Nephron progenitor cell (in vitro differentiated cells): ENCODE data around the gene ACADSB.

Experiments
- DNase-seq: peaks from one replicate; pipeline ENCODE4 v3.0.0; 2021
- H3K27ac Mint-ChIP-seq: 2 replicates; pipeline ENCODE4 v1.8.0; 2021; ENCODE audit warnings: mild to moderate bottlenecking, moderate library complexity, mixed read lengths
- H3K27me3 Mint-ChIP-seq: 2 replicates; pipeline ENCODE4 v1.8.0; 2021; ENCODE audit warnings: mild to moderate bottlenecking, low read depth, mixed read lengths; ENCODE audit not compliant: poor library complexity
- H3K36me3 Mint-ChIP-seq: 2 replicates; pipeline ENCODE4 v1.8.0; 2021; ENCODE audit warnings: low read depth, mixed read lengths
- H3K4me1 Mint-ChIP-seq: 2 replicates; pipeline ENCODE4 v1.8.0; 2021; ENCODE audit warnings: mixed read lengths
- H3K4me3 Mint-ChIP-seq: 2 replicates; pipeline ENCODE4 v1.8.0; 2021; ENCODE audit warnings: mild to moderate bottlenecking, moderate library complexity, mixed read lengths
- H3K9me3 Mint-ChIP-seq: 2 replicates; pipeline ENCODE4 v1.8.0; 2021; ENCODE audit warnings: mild to moderate bottlenecking, moderate library complexity, mixed read lengths
- TF ChIP-seq, protein P1 (sequence below): fragments of 200-600 bp; sonication (generic); IDR thresholded peaks from 2 replicates; pipeline ENCODE4 v1.5.0; 2021; ENCODE audit warnings: antibody characterized with exemption

Gene ACADSB

DNA sequence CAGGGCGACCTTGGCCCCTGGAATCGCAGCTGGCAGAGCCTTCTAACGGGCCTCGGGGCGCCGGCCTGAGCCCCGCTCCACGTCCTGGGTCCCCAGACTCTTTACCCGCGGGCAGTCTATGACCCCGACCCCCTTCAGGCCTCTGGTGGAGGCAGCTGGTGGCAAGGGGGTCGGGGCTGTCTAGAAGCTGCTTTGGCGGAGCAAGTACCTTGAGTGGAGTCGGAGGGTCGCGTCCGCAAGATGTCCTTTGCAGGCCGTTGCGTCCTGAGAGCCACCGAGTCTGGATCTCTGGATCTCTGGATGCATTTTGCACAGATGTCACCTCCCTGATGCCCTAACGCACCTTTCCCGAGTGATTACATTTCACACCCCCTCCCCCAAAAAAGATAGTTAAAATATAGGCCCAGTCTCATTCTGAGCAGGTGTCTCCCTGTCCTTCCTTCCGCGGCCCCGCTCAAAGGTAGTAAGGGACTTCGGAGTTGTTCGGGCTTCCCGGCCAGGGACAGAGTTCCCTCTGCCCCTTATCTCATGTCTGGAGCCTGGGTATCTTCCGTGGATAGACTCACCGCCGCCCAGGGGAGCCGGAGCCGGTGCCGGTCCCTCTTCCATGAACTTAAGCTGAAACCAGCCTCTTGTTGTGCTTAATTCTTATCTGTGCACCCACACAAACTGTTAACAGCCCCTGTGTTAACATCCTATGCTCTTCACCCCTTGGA lies 457 bp downstream of the ACADSB start:
- DNase-seq, result peak; percentile 30
- H3K27me3 Mint-ChIP-seq, result peaks cover 3% of the 10 kb centered on the region
- TF ChIP-seq, protein P1, sequence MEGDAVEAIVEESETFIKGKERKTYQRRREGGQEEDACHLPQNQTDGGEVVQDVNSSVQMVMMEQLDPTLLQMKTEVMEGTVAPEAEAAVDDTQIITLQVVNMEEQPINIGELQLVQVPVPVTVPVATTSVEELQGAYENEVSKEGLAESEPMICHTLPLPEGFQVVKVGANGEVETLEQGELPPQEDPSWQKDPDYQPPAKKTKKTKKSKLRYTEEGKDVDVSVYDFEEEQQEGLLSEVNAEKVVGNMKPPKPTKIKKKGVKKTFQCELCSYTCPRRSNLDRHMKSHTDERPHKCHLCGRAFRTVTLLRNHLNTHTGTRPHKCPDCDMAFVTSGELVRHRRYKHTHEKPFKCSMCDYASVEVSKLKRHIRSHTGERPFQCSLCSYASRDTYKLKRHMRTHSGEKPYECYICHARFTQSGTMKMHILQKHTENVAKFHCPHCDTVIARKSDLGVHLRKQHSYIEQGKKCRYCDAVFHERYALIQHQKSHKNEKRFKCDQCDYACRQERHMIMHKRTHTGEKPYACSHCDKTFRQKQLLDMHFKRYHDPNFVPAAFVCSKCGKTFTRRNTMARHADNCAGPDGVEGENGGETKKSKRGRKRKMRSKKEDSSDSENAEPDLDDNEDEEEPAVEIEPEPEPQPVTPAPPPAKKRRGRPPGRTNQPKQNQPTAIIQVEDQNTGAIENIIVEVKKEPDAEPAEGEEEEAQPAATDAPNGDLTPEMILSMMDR, result no peak
- H3K9me3 Mint-ChIP-seq, result peaks cover 3% of the 10 kb centered on the region
- peaks cover 37% of the 10 kb centered on the region for H3K4me1 Mint-ChIP-seq
- no peak overlapping the region for H3K27ac Mint-ChIP-seq
- H3K36me3 Mint-ChIP-seq, result peaks cover 16% of the 10 kb centered on the region
- peak overlapping the region; percentile 99 for H3K4me3 Mint-ChIP-seq

DNA sequence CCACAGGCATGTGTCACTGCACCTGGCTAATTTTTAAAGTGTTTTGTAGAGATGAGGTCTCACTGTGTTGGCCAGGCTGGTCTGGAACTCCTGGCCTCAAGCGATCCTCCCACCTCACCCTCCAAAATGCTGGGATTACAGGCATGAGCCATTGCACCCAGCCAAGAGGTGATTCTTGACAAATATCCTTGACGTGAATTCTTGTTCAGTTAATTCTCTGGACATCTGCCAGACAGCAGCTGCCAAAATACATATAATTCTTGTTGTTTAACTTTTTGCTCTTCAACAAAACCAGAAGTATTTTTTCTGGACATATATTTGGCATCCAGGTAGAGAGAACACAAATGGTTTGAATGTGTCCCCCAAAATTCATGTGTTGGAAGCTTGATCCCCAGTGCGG lies 3.2 kb downstream of the ACADSB start:
- H3K9me3 Mint-ChIP-seq, result peaks cover 3% of the 10 kb centered on the region
- no peak for DNase-seq
- peaks cover 30% of the 10 kb centered on the region for H3K4me1 Mint-ChIP-seq
- H3K36me3 Mint-ChIP-seq, result peaks cover 16% of the 10 kb centered on the region
- TF ChIP-seq, protein P1, result no peak
- H3K27me3 Mint-ChIP-seq, result peaks cover 10% of the 10 kb centered on the region
- H3K27ac Mint-ChIP-seq, result no peak overlapping the region
- H3K4me3 Mint-ChIP-seq, result no peak overlapping the region

DNA sequence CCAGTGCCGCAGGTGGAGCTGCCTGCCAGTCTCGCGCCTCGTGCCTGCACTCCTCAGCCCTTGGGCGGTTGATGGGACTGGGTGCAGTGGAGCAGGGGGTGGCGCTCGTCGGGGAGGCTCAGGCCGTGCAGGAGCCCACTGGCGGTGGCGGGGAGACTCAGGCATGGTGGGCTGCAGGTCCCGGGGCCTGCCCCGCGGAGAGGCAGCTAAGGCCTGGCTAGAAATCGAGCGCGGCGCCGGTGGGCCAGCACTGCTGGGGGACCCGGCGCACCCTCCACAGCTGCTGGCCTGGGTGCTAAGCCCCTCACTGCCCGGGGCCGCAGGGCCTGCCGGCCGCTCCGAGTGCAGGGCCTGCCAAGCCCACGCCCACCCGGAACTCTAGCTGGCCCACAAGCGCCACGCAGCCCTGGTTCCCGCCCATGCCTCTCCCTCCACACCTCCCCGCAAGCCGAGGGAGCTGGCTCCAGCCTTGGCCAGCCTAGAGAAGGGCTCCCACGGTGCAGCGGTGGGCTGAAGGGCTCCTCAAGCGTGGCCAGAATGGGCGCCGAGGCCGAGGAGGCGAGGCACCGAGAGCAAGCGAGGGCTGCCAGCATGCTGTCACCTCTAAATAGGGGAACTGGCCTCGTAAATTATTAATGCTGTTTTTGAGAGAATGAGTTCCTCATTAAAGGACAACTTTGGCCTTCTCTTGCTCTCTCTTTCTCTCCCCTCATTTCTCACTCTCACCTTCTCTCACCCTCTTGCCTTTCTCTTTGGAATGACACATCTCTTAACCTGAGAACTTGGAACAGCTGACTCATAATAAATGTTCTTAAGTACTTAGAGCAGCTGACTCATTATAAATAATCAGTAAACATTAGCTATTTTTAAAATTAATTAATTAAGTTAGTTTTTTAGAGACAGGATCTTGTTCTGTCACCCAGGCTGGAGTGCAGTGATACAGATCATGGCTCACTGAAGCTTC lies 4.9 kb downstream of the ACADSB start:
- peaks cover 10% of the 10 kb centered on the region for H3K9me3 Mint-ChIP-seq
- H3K27me3 Mint-ChIP-seq, result peaks cover 10% of the 10 kb centered on the region
- H3K4me3 Mint-ChIP-seq, result no peak overlapping the region
- TF ChIP-seq, protein P1, result no peak
- no peak overlapping the region for H3K27ac Mint-ChIP-seq
- DNase-seq, result no peak
- H3K4me1 Mint-ChIP-seq, result peaks cover 19% of the 10 kb centered on the region
- H3K36me3 Mint-ChIP-seq, result peaks cover 26% of the 10 kb centered on the region

DNA sequence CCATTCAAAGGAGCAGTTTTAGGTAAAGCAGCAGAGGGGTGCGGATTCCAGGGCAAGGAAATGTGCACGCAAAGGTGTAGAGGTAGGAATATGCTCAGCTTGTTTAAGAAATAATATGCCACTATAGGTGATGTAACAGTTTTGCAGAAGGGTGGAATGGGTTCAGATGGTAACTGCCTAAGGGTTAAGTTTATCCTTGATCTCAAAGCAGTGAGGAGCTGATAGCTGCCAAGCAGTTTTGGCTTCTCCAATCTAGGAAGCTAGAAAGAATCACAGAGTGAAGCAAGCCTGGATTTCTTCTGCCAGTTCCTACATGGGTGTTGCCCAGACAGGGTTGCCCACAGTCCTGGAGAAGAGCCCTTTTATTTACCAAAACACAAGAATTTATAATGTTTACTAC lies 6.0 kb downstream of the ACADSB start:
- Mint-ChIP-seq H3K27me3 (peaks cover 10% of the 10 kb centered on the region), H3K27ac (no peak overlapping the region), H3K4me1 (peaks cover 12% of the 10 kb centered on the region), H3K9me3 (peaks cover 10% of the 10 kb centered on the region), H3K4me3 (no peak overlapping the region), H3K36me3 (peaks cover 26% of the 10 kb centered on the region)
- no peak for DNase-seq
- TF ChIP-seq, protein P1, result no peak

DNA sequence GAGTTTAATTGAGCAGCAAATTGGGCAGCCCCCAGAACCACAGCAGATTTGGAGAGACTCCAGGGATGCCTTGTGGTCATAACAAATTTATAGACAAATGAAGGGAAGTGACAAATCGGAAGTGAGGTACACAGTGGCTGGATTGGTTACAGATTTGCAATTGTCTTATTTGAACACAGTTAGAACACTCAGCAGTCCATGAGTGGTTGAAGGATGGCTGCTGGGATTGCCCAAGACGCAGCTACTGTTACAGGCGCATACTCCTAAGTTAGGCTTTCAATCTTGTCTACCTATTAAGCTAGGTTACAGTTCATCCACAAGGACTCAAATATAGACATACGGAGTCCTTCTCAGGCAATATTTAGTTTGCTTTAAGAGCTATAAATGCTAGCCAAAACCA lies 7.4 kb downstream of the ACADSB start:
- Mint-ChIP-seq H3K4me3 (no peak overlapping the region), H3K4me1 (no peaks in the 10 kb centered on the region), H3K36me3 (peaks cover 26% of the 10 kb centered on the region), H3K27me3 (peaks cover 10% of the 10 kb centered on the region), H3K27ac (no peak overlapping the region), H3K9me3 (peaks cover 10% of the 10 kb centered on the region)
- TF ChIP-seq, protein P1, result no peak
- DNase-seq, result no peak
